Measurements from ENCODE around the gene FGF3.

The FGF3 gene

DNA sequence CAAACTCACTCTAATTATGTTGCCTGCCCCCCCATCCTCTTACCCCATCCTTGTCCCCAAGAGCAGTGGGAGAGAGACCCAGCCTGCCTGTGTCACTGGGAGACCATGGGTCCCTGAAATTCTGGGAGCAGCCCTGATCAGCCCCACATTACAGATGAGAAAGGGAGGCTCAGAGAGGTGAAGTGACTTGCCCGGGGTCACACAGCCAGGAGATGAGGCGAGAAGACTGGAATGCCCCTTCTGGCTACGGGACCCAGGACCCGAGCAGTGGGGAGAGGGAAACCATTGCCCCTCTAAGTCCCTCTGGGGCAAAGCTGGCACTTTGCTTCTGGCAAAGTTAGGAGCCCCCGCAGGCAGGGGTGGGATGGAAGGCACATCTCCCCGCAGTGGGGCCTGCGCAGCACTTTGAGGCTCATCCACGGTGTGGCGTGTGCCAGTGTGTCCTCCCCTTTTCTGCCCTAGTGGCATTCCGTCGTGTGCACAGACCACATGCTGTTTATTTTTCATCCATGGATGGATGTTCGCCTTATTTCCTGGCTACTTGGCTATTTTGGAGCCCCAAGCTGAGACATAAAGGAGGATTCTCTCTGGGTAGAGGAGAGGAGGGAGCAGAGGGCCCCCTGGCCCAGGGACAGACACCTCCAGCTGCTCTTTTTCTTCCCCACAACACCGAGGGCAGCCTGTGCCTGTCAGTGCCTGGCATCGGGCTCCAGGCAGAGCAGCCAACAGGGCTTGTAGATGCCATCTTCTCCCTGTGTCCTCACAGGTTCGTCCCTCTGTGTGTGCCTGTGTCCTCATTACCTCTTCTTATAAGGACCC lies 3.7 kb upstream of the FGF3 start:
- DNase-seq: no peak

DNA sequence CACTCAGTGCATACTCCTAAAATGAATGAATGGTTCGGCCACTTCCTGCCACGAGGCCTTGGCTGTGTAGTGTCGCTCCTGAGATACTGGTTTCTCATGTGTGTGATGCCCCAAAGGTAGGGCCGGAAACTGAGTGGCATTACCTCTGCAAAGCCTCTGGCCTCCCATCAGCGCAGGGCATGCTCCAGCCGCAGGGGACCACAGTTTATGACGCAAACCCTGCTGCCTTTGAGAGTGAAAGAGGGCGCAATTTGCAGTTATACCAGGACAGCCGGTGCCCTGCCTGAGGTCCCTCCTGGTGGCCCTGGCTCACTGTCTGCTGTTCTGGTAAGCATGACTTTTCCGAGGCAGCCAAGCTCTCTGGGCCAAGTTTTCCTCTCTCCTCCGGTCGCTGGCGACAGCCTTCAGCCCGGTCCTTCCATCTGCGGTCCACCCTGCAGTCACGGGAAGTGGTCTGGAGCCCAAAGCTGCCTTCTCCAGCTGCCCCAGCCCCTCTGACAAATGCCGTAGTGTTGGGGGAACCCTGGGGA lies 2.4 kb upstream of the FGF3 start:
- DNase-seq: no peak

DNA sequence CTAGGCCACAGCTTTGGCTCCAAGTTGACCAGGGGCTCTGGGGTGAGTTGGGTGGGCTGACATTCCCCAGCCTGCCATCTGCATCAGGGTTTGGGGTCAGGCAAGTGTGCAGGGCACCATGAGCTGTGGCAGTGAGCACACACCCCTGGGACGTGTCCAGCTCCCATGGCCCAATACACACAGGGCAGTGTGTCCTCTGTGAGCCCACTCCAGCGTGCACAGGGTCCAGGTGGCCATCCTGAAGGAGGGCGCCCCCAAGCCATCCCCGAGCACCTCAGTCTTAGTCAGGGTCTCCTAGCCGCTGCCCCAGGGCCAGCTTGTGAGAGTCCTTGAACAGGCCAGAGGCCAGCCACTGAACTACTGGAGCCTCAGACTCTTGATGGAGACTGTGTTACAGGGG lies 1.2 kb upstream of the FGF3 start:
- DNase-seq: no peak

GRCh38 chr11:69819541-69820070 lies 390 bp upstream of the FGF3 start:
- DNase-seq: no peak

GRCh38 chr11:69818231-69818602 lies 999 bp downstream of the FGF3 start:
- DNase-seq: no peak

DNA sequence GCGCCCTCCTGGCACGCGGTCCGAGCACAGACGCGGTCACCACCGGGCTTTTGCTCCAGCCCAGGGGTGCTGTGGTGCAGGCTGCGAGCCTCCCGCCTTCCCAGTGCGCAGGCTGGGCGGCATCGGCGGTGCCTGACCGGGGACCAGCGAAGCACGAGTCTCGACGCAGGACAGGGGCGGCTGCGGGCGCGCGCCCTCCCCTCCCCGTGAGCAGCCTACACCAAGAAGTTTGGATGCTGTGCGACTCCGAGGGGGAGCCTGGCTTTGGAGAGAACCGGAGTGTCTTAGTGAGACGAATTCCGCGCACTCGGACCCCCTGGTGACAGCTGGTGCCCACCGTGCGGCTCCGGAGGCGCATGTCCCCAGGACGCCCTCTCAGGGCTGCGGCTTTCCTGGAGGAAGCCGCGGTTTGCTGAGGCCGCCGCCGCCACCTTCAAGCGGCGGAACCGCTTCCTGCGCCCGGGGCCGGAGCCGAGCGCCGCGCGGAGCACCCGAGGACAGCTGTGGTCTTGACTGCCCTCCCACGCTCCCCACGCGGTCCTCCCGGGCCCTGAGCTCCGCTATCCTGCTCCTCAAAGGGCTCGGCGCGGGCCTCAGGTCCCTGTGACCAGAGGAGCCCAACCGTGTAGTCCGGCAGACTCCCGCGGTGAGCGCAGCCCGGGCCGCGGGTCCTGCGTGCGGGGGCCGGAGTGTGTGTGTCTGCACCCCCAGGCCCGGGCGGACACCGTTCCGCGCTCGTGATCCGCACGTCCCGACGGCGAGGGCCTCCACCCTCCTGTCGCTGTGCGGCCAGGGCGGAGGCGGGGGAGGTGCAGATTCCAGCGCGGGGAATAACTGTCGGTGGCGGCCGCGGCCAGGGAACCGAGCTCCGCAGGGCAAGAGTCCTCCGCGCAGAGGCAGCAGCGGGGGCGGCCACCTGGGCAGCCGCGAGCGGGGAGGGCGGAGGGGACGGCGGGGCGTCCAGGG lies 1.7 kb downstream of the FGF3 start:
- no peak for DNase-seq

GRCh38 chr11:69816671-69817070 lies 2.5 kb downstream of the FGF3 start:
- no peak for DNase-seq

GRCh38 chr11:69815973-69816372 lies 3.2 kb downstream of the FGF3 start:
- DNase-seq: no peak

- no peak for DNase-seq
These were observed 4.3 kb downstream of the FGF3 start for GRCh38 chr11:69814902-69815301.

- no peak for DNase-seq
These were observed 4.8 kb downstream of the FGF3 start for GRCh38 chr11:69814411-69814810.

GRCh38 chr11:69813839-69814238 lies 5.4 kb downstream of the FGF3 start:
- DNase-seq: no peak

GRCh38 chr11:69812946-69813345 lies 6.3 kb downstream of the FGF3 start:
- no peak for DNase-seq

GRCh38 chr11:69812256-69812655 lies 7.0 kb downstream of the FGF3 start:
- DNase-seq: no peak

- DNase-seq: no peak
These were observed 7.8 kb downstream of the FGF3 start for GRCh38 chr11:69811431-69811830.

DNA sequence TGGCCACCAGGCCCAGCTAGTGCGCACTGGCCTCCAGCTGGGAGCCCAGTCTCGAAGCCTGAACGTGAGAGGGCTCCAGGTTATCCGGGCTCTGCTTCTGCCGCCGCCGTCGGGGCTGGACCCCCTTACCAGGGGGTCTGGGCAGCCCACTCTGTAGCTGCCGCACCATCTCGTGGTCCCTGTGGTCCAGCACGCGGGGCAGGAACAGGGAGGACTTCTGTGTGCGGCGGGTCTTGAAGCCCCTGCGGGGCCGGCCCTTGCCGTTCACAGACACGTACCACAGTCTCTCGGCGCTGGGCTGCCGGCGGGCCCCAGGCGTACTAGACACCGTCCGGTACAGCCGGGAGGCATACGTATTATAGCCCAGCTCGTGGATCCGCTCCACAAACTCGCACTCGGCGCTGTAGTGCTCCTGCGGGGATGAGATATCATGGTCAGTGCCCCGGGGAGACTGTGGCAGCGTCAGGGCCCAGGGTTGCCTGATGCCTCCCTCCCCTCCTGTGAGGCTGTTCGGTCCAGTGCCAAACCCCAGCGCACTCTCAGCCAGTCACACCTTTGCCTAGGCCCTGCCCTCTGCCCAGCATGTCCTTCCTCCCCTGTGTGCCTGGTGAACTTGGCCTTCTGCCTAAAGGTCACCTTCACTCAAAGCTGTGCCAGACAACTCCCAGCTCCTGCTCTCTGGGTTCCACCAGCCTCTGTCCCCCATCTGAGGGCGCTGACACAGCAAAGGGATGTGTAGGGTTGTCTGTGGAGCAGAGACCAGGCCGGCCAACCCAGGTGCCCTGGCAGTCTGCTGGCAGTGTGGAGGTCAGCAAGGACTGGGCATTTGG lies 8.7 kb downstream of the FGF3 start:
- DNase-seq: no peak

DNA sequence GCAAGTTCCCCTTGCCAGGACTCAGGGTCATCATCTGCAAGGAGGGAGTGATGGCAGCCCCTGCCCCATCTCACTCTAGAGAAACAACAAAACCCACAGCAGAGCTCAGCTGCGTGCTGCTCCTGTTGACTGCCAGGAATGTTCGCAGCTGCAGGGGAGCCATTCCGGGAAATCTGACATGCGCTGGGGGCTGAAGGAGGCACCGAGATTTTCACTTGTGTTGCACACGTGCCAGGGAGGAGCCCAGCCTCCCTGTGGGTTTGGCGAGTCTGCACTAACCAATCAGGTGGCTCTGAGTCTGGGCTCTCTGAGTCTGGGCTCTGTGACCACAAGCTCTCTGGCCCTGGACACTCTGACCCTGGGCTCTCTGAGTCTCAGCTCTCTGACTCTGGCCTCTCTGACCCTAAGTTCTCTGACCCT lies 10.5 kb downstream of the FGF3 start:
- no peak for DNase-seq

- DNase-seq: no peak
These were observed 12.0 kb downstream of the FGF3 start for GRCh38 chr11:69807106-69807815.

- no peak for DNase-seq
These were observed 14.3 kb downstream of the FGF3 start for GRCh38 chr11:69804769-69805508.

- DNase-seq: no peak
These were observed 15.5 kb downstream of the FGF3 start for GRCh38 chr11:69803604-69804218.

DNA sequence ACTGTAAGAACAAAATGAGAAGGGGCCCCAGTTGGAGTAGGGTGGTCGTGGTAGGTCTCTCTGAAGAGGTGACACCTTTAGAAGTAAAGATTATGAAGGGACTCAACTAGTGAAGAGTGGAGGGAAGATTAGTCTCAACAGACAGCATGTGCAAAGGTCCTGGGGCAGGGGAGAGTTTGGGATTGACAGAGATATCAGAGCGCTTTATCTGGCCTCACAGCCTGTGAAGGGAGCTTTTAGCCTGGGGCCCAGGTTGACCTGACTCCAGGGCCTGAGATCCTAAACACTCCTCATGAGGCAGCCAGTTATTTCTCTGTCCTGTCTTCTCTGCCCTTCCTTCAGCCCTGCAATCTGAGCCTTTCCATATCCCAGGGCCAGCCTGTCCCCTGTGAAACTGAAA lies 16.2 kb downstream of the FGF3 start:
- no peak for DNase-seq

GRCh38 chr11:69802590-69802989 lies 16.6 kb downstream of the FGF3 start:
- no peak for DNase-seq
